ENCODE data around the gene AARS2.
A peak's percentile ranks its signal among the peaks of the same experiment; 100 is the strongest.

Gene AARS2

GRCh38 chr6:44275749-44276648 lies 37.1 kb downstream of the AARS2 start:
- DNase-seq (ENCODE audit: low read depth in 3 of 3), result no peak

DNA sequence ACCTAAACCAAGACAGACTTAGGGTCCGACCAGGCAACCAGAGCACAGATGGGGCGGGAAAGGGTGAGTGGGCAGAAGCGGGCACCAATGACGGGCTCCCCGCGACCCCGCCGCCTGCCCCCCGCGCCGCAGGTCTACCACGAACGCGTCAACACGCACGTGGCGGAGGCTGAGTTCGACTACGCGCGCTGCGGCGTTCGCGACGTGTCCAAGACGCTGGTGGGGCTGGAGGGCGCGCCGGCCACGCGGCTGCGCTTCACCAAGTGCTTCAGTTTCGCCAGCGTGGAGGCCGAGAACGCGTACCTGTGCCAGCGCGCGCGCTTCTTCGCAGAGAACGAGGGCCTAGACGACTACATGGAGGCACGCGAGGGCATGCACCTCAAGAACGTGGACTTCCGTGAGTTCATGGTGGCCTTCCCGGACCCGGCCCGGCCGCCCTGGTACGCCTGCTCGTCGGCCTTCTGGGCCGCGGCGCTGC lies 37.8 kb downstream of the AARS2 start:
- DNase-seq (ENCODE audit: low read depth in 3 of 3), result no peak

DNA sequence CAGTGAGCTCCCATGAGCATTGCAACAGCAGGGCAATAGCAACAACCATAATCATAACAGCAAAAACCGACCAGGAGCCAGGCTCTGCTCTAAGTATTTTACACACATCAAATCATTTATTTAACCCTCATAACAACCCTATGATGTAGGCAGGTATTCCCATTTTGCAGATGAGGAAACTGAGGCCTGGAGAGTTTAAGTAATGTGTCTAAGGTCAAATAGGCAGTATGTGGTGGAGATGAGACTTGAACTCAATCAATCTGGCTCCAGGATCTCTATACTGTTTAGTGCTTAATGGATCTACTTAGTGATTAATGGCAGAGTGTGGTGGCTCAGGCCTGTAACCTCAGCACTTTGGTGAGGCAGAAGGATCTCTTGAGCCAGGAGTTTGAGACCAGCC lies 39.5 kb downstream of the AARS2 start:
- no peak for DNase-seq (ENCODE audit: low read depth in 3 of 3)

GRCh38 chr6:44272999-44273566 lies 40.1 kb downstream of the AARS2 start:
- DNase-seq (ENCODE audit: low read depth in 3 of 3), result no peak

DNA sequence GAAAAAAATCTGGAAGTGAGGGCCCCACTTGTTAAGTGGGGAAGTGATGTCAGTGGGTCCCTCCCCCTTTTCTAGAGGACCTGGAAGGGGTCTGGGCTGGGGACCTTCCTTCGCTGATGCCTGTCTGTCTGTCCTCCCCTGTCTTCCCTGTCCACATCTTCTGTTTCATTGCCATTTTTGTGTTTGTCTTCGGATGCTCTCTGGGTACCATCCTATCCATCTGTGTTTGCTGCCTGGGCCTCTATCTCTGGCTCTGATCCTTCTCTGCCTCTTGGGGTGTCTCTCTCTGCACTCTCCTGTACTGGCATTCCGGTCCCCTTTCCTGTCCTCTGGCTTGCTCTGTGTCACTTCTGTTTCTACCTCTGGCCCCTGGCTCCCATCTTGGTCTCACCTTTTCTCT lies 40.6 kb downstream of the AARS2 start:
- no peak for DNase-seq (ENCODE audit: low read depth in 3 of 3)

GRCh38 chr6:44271914-44272313 lies 41.2 kb downstream of the AARS2 start:
- DNase-seq (ENCODE audit: low read depth in 3 of 3), result no peak

DNA sequence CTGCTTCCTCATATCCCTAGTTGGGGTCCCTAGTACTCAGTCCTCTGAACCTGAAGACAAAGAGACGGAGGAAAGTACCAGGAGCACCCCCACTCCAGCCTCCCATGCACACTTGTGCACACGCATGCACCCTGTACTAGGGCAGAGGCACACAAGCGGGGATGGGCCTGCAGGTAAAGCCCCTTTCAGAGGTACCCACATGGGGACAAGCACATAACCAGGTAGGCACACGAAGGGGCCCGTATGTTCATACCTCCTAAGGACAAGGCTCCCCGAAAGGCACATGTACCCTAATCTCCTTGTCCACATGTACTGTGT lies 41.8 kb downstream of the AARS2 start:
- no peak for DNase-seq (ENCODE audit: low read depth in 3 of 3)

DNA sequence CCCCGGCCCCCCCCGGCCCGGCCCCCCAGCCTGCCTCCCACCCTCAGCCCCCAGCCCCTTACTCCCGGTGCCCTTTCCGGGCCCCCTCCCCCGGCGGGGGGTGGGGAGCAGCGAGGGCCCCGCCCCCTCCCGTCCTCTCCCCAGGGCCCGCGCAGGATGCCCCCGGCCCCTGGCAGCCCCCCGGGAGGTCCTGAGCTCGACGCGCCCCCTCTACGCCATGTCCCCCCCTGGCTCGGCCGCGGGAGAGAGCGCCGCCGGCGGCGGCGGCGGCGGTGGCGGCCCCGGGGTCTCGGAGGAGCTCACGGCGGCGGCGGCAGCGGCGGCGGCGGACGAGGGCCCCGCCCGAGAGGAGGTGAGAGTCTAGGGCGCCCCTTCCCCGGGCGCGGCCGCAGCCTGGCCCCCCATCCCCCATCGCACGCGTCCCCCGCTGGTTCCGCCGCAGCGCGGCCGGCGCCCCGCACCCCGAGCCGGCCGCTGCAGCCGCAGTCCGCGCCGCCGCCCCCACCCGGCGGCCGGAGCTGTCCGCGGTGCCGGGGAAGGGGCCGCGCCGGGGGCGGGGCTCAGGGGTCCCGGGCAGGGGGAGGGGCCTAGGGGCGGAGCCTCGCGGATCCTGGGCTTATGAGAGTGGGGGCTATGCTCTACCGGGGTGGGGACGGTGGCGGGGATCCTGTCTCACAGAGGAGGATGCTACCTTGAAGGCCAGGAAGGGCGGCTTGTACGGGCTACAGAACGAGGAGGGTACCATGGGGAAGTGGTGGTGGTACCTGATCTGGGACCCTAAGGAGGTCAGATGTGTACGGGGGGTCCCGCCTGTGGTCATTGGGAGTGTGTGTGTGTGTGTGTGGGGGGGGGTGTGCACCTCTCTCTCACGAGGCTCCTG lies 42.4 kb downstream of the AARS2 start:
- no peak for DNase-seq (ENCODE audit: low read depth in 3 of 3)

- no peak for DNase-seq (ENCODE audit: low read depth in 3 of 3)
Observed at GRCh38 chr6:44269921-44270525, 43.1 kb downstream of the AARS2 start, which contains the start of gene TMEM151B. TMEM151B (plus strand) TSS chr6:44270450; CDS start chr6:44270743, 293 bp downstream.

GRCh38 chr6:44269178-44269920 lies 43.8 kb downstream of the AARS2 start:
- DNase-seq (ENCODE audit: low read depth in 3 of 3), result no peak

- peak in 2 of 3 experiments; percentile 43 to 57 for DNase-seq (ENCODE audit: low read depth in 3 of 3)
Observed at GRCh38 chr6:44268095-44268628, 45.0 kb downstream of the AARS2 start.

GRCh38 chr6:44267252-44267651 lies 45.9 kb downstream of the AARS2 start:
- no peak for DNase-seq (ENCODE audit: low read depth in 3 of 3)

GRCh38 chr6:44266347-44266746 lies 46.8 kb downstream of the AARS2 start:
- DNase-seq (ENCODE audit: low read depth in 3 of 3), result no peak

- DNase-seq (ENCODE audit: low read depth in 3 of 3), result no peak
Observed at GRCh38 chr6:44265722-44266233, 47.4 kb downstream of the AARS2 start.

DNA sequence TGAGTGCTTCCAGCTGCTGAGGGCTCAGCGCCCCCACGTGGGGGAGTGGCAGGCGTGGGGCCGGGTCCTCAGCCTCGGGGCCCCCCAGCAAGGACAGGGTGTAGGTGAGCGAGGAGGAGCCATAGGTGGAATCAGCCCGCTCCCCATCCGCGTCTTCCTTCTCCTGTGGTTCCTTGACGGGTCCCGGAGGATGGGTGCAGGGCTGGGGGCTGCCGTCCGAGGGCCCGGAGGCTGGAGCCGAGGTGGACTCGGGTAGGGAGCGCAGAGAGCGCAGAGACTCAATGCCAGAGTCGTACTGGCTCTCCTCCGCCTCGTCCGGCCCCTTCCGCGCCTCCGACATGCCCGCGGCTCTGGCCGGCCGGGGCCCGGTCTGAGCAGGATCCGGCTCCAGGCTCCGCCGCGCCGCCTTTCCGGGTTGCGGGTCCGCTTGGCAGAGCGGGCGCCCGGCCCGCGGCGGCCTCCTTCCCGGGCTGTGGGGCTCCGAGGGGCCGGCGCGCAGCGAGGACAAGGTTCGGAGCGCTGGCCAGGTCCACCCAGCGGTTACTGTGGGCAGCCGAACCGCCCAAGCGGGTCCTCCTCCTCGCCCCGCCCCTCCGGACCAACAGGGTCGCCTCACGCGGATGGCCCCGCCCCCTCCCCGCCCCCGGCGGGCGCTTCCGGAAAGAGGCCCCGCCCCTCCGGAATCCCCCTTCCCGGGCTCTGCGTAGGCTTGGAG lies 48.0 kb downstream of the AARS2 start, which contains the start of gene NFKBIE:
TSS of gene NFKBIE (minus strand) at position 545 of the 715 bp plus-strand sequence. CDS start at position 340, 205 bp downstream.
- DNase-seq (ENCODE audit: low read depth in 3 of 3), result peak; percentile 92 to 95 (median 95)

GRCh38 chr6:44264154-44265006 lies 48.8 kb downstream of the AARS2 start:
- DNase-seq (ENCODE audit: low read depth in 3 of 3), result no peak

DNA sequence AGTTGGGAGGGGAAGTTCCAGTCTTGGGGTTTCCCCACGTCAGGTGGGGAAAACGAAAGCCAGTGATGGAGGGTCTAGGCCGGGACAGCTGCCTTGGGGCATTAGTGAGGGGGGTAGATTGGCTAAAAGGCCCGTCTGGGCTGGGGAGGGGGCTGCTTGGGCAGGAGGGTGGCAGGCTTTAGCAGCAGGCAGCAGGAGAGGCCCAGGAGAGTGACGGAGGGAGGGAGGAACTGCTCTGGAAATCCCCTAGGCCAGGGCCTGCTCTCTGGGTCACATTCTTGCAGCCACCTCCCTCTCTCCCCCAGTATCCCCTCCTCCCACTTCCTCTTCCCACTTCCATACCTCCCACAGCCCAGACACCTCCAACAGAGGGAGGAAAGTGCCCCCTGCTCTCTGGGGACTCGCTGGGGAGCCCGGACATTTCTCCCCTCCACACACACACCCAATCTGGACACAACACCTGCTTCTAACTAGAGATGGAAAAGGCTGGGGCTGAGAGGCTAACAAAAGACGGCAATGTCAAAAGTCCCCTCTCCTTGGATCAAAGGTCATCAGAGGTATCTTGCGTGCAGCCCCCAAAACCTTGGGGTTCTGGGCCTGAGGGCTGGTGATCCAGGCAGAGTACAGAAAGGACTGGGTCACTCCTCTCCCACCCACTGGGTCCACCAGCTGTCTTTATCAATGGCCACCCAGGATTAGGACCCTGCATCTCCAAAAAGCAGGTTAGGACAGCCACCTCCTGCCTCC lies 49.6 kb downstream of the AARS2 start:
- no peak for DNase-seq (ENCODE audit: low read depth in 3 of 3)

Data from stimulated activated CD4-positive, alpha-beta T cell treated with anti-CD3 and anti-CD28 coated beads, TNF-alpha, amount 100 ng/mL, for 24 hours (primary cell).